HG02610 (cell line): ENCODE measurements around the gene ATAD3B.
A peak's percentile ranks its signal among the peaks of the same experiment; 100 is the strongest.
"Not testable (repeated sequence)": the region's sequence is repeated elsewhere in the genome, so short reads cannot be mapped to it uniquely, and the experiment has no call there.

ENCODE experiments used
- ATAC-seq: cut with Tn5 transposase; IDR thresholded peaks from one replicate; pipeline ENCODE4 v1.9.1; 2021; ENCODE audit warnings: mild to moderate bottlenecking, moderate library complexity; ENCODE audit not compliant: unreplicated experiment

ATAD3B gene

DNA sequence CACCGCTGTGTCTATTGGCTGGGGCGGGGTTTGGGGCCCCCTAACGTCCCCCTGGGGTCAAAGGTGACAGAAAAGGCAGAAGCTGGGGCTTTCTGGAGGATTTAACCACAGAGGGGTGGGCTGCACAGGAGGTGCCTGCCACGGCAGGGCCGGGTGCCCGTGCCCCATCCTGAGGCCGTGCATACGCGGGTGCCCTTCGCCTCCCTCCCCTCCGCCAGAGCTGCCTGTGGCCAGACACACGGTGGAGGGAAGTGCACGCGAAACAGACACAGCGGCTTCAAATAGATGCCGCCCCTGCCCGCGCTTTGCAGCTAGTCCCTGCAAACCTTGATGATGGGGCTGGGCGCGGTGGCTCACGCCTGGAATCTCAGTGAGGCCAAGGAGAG, 37.9 kb downstream of the ATAD3B start:
- not testable (repeated sequence) for ATAC-seq

DNA sequence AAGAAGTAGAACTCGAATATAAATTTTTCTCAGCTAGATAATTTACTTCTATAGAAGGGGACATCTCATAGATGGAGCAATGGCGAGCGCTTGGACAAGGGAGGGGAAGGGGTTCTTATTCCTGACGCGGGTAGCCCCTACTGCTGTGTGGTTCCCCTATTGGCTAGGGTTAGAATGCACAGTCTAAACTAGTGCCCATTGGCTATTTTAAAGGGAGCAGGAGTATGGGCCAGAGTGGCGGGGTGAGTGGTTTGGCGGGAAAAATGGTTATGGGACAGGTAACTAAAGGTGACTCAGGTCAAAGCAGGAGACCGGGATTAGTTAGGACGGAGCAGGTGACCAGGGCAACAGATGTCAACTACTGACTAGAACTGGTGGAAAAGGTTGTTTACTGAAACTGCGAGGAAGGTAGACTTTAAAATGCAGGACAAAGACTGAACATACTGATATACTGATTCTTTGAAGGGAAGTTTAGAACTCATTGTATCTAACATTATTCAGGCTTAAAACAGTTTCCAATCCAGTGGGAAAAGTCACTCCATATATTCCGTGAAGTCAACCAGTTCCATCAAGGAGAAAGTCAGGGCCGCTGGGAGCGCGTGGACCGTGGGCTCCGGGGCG, 39.5 kb downstream of the ATAD3B start:
- no peak for ATAC-seq

DNA sequence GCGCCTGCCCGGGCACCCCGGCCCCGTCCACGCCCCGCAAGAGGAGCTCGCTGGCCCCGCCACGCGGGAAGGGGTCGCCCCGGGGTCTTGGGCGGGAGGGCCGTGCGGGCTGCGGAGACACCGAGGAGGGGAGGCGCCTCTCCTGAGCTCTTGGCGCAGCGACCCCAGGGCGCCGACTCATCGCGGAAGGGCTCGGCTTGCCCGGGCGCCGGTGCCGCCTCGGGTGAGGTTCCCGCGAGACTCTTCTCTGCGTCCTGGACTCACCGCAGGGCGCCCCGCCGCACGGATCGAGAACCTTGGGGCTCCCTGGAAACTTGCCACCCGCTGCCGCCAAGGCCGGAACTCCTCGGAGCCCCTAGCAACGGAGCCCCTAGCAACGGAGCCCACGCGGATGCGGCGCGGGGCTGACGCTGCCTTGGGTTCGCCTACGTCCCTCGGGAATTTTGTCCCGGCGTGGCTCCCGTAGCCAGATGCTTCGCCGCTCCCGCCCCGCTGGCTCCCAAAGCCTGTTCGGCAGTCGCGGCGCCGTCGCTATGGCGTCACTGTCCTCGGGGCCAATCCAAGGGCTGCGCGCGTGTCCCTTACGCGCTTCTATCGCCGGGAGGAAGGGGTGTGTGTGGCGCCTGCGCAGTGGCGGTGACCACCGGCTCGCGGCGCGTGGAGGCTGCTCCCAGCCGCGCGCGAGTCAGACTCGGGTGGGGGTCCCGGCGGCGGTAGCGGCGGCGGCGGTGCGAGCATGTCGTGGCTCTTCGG, 40.1 kb downstream of the ATAD3B start, which contains the start of gene ATAD3A:
Gene ATAD3A, plus strand, starts transcription at position 630 of the 753 bp plus-strand sequence. Its CDS starts 107 bp downstream, at position 737.
- ATAC-seq = peak; percentile 76

DNA sequence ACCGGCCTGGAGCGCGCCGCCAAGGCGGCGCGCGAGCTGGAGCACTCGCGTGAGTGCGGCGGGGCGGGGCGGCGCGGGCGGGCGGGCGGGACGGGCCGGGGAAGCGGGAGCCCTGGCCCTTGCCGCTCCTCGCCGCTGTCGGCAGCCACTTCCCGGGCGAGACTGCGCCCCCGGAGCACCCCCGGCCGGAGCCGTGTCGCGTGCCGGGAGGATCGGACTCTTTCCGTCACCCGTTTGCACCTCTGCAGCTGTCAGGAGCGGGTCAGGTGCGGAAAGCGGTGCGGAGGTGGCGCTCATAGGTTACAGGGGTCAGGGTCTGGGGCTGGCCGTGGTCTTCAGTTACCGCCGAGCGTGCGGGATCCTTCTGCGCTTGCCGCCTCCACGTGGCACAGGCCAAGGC, 40.9 kb downstream of the ATAD3B start:
- ATAC-seq = not testable (repeated sequence)

DNA sequence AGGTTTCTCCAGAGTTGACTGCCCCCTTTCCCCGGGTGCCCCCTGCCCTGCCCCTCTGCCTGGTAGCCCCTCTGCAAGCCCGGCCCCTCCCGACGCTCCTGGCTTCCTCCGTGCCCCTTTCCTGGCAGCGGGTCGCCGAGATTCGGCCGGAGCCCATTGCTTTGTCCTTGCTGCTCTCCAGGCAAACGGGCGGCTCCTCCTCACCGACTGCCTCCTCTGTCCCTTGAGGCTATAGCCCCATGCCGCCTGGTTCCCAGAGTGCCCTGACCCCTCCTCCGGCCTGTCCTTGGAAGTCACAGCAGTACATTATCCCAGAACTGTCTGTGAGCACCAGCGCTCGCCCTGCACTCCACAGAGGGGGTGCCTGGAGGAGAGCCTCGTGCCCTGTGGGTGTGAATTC, 42.1 kb downstream of the ATAD3B start:
- not testable (repeated sequence) for ATAC-seq

DNA sequence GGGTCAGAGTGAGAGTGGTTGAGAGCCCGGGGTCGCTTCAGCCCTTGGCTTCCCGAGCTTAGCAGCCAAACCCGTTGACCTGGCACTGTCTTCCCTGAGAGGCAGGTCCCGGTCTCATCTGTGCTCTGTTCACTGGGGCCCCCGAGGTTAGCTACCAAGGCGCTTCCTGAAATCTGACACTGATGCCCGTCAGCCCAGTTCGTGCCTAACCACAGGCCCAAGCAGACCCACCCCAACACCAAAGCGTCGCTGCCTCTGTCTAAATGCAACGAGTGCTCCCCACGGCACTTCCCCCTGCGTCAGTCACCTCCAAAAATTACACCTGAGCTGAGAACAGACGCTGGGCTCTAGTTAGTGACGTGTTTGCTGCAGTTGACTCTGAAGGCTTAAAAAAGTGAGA, 42.8 kb downstream of the ATAD3B start:
- ATAC-seq = not testable (repeated sequence)

DNA sequence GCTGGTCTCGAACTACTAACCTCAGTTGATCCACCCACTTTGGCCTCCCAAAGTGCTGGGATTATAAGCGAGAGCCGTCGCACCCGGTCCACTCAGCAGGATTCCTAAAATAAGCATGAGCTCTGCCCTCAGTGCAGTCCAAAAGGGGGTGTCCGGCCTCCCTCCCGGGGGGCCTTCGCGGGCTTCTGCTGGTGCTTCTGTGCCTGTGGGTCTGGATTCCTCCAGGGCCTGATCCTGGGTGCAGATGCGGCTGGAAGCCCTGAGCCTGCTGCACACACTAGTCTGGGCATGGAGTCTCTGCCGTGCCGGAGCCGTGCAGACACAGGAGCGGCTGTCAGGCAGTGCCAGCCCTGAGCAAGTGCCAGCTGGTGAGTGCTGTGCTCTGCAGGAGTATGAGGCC, 45.4 kb downstream of the ATAD3B start:
- ATAC-seq = not testable (repeated sequence)

DNA sequence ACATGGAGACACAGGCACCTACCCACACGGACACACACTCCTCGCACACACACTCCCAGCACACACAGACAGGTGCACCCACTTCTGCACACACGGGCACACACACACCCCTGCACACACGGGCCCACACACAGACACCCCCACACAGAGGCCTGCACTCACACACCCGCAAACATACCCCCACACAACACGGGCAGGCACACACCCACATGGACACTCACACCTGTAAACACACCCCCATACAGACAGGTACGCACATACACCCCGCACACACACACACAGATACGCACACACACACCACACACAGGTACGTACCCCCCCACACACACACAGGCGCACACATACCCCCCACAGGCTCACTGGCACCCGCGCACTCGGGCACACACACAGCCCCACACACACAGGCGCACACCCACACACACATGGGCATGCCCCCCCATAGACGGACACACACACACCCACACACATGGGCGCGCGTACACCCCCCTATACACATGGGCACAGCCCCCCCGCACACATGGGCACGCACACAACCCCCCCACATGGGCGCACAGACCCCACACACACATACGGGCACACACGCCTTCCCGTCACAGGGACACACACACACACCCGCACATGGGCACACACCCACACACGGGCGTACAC, 46.5 kb downstream of the ATAD3B start:
- no peak for ATAC-seq

DNA sequence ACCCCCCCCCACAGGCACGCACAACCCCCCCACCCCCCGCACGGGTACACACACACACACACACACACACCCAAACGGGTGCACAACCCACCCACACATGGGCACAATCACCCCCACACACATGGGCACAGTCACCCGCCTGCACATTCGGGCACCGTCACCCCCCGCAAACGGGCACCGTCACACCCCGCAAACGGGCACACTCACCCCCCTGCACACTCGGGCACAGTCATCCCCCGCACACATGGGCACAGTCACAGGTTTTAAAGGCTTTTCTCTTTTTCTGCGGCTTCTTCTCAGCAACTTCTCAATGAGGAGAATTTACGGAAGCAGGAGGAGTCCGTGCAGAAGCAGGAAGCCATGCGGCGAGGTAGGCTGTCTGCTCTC, 47.0 kb downstream of the ATAD3B start:
- ATAC-seq = not testable (repeated sequence)

DNA sequence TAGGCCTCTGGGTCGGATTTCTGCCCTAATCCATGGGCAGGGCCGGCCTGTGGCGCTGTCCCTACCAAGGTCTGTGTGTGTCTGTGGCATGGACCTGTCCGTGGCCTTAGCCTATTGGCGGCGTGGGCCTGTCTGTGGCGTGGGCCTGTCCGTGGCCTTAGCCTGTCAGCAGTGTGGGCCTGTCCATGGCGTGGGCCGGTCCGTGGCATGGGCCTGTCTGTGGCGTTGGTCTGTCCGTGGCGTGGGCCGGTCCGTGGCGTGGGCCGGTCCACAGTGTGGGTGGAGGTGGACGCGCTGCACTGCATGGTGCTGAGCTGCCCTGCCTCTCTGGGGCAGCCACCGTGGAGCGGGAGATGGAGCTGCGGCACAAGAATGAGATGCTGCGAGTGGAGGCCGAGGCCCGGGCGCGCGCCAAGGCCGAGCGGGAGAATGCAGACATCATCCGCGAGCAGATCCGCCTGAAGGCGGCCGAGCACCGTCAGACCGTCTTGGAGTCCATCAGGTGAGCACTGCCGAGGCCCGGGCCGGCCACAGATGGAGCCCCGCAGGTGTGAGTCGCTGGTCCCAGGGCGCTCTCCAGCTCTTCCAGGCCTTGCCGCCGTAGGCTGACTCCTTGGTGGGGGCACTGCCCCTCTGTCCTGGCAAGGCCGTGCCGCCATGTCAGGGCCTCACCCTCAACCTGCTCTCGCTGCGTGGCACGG, 48.4 kb downstream of the ATAD3B start:
- ATAC-seq = not testable (repeated sequence)

DNA sequence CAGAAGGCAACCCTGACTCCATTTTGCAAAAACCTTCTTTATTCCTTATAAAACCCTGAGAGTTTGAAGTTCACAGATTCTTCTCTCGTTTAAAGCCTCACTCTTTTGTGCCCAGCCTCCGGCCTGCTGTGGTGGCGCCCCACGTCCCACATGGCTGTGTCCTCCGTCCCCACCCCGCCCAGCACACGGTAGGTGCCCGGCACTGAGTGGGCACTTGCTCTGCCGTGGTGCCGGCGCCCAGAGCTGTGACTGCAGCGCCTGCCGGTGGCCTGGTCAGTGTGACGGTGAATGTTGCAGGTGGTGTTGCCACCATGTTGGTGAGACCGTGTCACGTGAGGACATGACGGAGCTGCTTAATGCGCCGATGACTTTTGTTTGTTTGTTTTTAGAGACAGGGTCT, 49.8 kb downstream of the ATAD3B start:
- no peak for ATAC-seq

DNA sequence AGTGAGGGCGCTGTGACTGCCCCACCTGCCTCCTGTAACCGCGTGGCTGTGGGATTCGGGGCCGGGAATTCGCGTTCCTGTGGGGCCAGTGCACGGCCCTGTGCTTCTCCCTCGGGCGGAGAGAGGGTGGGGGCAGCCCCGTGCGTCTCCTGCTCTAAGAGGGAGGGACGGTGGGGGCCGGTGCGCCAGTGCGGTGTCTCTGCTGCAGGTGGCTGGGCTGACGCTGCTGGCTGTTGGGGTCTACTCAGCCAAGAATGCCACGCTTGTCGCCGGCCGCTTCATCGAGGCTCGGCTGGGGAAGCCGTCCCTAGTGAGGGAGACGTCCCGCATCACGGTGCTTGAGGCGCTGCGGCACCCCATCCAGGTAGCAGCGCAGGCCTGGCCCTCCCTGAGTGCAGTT, 51.0 kb downstream of the ATAD3B start:
- not testable (repeated sequence) for ATAC-seq

DNA sequence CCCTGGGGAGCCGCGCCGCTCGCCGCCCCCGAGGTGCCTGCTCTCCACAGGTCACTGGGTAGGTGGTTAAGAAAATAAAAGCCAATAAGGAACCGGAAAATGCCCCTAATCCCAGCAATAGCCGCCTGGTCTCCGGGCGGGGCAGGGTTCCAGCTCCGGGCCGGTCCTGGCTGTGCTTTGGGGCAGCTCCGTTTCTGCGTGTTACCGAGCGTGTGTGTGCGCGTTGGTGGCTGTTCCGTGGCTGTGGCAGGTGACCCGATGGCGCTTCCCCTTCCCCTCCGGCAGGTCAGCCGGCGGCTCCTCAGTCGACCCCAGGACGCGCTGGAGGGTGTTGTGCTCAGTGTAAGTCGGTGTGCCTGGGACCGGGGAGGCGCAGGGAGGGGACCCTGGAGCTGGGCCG, 51.7 kb downstream of the ATAD3B start:
- ATAC-seq = not testable (repeated sequence)

DNA sequence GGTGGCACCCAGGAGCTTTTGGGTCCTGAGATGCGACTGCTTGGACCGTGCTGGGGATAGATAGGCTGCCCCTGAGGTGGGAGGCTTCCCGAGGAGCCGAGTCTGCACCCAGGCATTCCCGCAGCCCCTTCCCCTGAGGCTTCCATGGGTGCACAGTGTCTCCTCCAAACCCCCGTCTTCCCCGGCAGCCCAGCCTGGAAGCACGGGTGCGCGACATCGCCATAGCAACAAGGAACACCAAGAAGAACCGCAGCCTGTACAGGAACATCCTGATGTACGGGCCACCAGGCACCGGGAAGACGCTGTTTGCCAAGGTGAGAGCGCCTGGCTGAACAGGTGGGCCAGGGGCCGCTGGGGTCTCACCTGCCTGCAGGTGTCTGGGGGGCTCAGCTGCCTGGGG, 52.1 kb downstream of the ATAD3B start:
- not testable (repeated sequence) for ATAC-seq

DNA sequence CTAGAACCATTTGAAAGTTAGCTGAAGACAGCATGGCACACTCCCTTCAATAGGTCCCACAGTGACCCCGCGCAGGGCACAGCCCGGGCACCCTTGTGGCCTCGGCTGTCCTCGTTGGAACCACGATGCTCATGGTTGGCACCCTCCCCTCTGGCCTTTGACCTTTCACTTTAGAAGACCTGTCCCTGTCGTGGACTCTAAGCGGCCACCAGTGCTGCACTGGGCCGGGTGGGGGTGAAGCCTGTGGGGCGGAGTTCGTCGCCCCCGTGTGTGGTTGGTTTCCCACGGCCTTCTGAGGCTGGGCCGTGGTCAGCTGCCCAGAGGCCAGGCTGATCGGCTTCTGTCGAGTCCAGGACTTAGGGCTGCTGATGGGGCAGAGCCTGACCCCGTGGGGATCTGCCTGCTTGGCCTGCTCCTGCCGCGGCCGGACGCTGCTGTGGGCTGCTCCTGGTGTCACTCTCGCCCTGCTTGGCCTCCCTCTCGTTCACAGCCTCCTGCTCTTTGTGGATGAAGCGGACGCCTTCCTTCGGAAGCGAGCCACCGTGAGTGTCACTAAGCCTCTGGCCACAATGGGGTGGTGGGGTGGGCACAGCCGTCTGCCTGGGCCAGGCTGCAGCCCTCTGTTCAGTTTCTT, 53.3 kb downstream of the ATAD3B start:
- not testable (repeated sequence) for ATAC-seq

DNA sequence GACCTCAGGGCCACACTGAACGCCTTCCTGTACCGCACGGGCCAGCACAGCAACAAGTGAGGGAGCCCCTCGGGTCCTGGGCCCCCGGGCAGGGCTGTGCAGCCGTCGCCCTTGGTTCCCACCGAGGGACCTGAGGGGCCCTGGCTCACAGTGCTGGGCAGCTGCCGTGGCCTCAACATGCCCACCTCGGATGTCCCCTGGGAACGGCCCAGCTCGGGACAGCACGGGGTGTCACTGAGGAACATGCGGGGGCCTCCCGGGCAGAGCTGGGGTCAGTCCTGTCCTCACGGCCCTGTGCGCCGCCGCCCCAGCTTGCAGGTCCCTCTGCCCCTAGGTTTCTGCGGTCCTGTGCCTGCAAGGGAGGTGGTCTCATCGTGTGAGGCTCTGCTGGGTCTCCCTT, 54.9 kb downstream of the ATAD3B start:
- not testable (repeated sequence) for ATAC-seq

DNA sequence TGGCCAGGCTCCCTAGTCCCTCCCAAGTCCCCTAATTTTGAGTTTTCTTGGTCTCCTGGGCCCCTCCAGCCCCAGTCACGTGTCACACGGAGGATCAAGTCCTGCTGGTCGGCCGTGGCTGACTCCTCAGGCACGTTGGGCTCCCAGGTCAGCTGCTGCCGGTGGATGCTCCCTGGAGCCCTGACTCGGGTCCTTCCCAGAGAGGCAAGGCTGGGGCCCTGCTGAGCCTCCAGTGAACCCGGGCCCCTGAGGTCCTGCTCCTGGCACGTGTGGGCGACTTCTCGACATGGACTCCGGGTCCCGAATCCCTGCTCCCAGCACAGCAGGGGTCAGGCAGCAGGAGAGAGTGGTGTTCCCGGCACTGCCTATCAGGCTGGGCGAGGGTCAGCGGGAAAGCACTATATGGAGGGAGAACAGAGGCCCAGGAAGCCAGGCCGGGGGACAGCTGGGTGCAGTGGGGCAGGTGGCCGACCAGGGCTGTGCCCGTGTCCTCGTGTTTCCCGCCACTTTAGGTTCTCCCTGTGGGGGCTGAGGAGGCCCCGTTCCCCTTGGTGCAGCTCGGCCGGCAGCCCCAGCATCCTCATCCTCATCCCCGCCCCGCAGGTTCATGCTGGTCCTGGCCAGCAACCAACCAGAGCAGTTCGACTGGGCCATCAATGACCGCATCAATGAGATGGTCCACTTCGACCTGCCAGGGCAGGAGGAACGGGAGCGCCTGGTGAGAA, 55.7 kb downstream of the ATAD3B start:
- no peak for ATAC-seq

DNA sequence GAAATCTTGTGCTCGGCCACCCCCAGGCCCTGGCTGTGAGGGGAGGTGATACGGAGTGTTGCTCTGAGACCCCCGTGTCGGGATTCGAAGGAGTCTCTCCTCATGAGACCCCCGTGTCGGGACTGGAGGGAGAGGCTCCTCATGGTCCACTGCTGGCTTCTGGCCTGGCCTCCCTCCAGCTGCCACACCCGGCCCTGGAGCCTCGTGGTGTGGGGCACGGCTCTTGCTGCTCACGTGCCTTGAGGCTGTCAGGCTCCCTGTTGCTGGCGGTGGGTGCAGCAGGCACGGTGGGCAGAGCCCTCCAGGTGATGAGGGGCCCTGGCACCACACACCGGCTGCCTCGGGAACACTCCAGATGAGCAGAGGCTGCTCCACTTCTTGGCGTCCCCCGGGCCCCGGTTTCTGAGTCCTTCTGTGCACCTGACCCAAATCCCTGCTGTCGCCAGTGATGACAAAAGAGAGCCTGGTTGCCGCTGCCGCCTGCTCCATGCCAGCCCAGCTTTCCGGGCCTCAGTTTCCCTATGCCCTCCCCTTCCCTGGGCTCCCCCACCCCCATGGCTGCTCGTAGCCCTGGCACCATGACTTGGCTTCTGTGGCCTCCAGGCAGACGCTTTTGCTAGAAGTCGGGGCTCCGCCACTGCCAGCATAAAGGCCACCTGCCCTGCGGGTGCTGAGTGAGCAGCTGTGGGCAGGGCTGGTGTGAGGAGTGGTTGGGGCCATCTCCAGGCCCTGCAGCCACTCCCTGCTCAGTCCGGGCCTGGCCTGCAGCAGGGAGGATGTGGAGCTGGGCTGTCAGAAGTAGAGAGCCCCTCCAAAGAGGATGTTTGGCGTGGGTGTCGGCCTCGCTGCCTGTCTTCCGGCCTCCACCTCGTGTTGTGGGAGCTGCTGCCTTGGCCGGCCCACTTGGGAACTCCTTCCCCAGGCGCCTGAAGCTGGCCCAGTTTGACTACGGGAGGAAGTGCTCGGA, 57.0 kb downstream of the ATAD3B start:
- ATAC-seq = no peak

DNA sequence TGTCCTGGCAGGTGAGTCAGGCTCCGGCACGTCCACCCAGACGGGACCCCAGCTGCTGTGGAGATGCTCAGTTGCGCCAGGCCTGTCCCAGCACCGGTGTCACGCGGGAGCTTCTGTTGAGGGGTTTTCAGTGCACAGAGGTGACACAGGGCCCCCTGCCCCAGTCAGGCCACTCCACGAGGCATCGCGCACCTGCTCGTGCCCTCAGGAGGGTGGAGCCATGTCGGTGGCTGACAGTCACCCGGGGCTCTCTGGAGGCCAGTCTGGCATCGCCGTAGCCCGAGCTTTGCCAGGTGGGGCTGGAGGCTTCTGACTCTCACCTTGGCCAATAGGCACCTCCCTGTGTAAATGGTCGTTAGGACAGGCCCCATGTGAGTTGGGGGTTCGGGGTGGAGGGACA, 57.8 kb downstream of the ATAD3B start:
- no peak for ATAC-seq
